Thyroid gland (tissue), 4 donors: ENCODE results near the gene GRSF1. TPM values are rescaled to one million over a fixed set of nuclear protein-coding genes. Genes with fewer than 3 reads are reported as not detected.

Experiments
- DNase-seq, 2 donors: peaks; one replicate each; pipeline ENCODE4 v3.0.0-alpha.2; 2019
- H3K27ac ChIP-seq, 3 donors: fragments of 200-600 bp; sonication (generic); 1 replicate in 2 of 3; 2 replicates in 1 of 3; pipeline ENCODE4 v1.5.1; 2016 to 2019; ENCODE audit warnings: mild to moderate bottlenecking in 1 of 3, moderate library complexity in 1 of 3
- H3K27me3 ChIP-seq: fragments of 200-600 bp; sonication (generic); one replicate; pipeline ENCODE4 v1.5.1; 2019
- H3K36me3 ChIP-seq, 2 donors: fragments of 200-600 bp; sonication (generic); one replicate each; pipeline ENCODE4 v1.5.1; 2016 to 2019
- H3K4me1 ChIP-seq, 2 donors: fragments of 200-600 bp; sonication (generic); one replicate each; pipeline ENCODE4 v1.5.1; 2017 to 2019
- H3K4me3 ChIP-seq, 3 donors: fragments of 200-600 bp; sonication (generic); replicated peaks in 1 of 3; 1 replicate in 2 of 3; 2 replicates in 1 of 3; pipeline ENCODE4 v1.5.1; 2016; ENCODE audit warnings: mild to moderate bottlenecking in 1 of 3
- H3K9me3 ChIP-seq: fragments of 200-600 bp; sonication (generic); one replicate; pipeline ENCODE4 v1.5.1; 2017
- POLR2A ChIP-seq, 2 donors: fragments of 450-650 bp; IDR thresholded peaks; one replicate each; pipeline ENCODE4 v1.6.1; 2017; ENCODE audit warnings: antibody characterized with exemption in 2 of 2, mild to moderate bottlenecking in 2 of 2, moderate library complexity in 1 of 2
- WGBS, 2 donors: methylation state at CpG; one replicate each; pipeline ENCODE4 v1.1.5; 2017; 5-methylcytosine and 5-hydroxymethylcytosine counted together
- intact Hi-C: fragments of 100-400 bp; cut with DNase I; formaldehyde crosslinking; loops from one replicate; pipeline ENCODE4 v1.15.1; 2023
- total RNA-seq, 4 donors: library from RNA; depleted of rRNA; stranded (reverse); fragments of >200 nt; gene quantifications; one replicate each; pipeline ENCODE4 v1.2.3, GENCODE V29; 2016
- TF ChIP-seq, protein P1 (sequence below), 6 experiments: fragments of 200-600 bp in 3 of 6; fragments of 450-650 bp in 3 of 6; sonication (generic) in 3 of 6; IDR thresholded peaks; one replicate each; pipeline ENCODE4 v1.5.1; 2016 to 2019; ENCODE audit warnings: antibody characterized with exemption in 6 of 6, mild to moderate bottlenecking in 2 of 6, inconsistent platforms in 1 of 6, moderate library complexity in 1 of 6

The GRSF1 gene
- 10 to 100 TPM; 59.7 to 69.6 (median 67.0) TPM for total RNA-seq

GRCh38 chr4:70839589-70840093, at the start of gene GRSF1:
Gene GRSF1, minus strand, starts transcription at chr4:70839890. Its CDS starts 63 bp downstream, at chr4:70839827.
- Histone ChIP-seq H3K27ac (peak within 1 kb of the TSS; percentile 78 to 91 (median 89)), H3K4me1 (peaks cover 3 to 12% of the 10 kb centered on the region in 2 donors), H3K27me3 (no peaks in the 10 kb centered on the region), H3K36me3 (peaks cover 0 to 5% of the 10 kb centered on the region in 2 donors), H3K4me3 (peak within 1 kb of the TSS; percentile 87 to 99 (median 98)), H3K9me3 (no peaks in the 10 kb centered on the region)
- WGBS, 2 donors = 0% methylated on average over 6 of the region's 51 CpGs; no CpG with 5 or more reads in 1 of the 2 donors
- peak; percentile 91 to 93 for DNase-seq
- intact Hi-C loops = loop anchor here (10.0 kb wide), 2 partner anchors 135 to 155 kb away; partner anchors contain the start of gene DCK
- TF ChIP-seq, protein P1, sequence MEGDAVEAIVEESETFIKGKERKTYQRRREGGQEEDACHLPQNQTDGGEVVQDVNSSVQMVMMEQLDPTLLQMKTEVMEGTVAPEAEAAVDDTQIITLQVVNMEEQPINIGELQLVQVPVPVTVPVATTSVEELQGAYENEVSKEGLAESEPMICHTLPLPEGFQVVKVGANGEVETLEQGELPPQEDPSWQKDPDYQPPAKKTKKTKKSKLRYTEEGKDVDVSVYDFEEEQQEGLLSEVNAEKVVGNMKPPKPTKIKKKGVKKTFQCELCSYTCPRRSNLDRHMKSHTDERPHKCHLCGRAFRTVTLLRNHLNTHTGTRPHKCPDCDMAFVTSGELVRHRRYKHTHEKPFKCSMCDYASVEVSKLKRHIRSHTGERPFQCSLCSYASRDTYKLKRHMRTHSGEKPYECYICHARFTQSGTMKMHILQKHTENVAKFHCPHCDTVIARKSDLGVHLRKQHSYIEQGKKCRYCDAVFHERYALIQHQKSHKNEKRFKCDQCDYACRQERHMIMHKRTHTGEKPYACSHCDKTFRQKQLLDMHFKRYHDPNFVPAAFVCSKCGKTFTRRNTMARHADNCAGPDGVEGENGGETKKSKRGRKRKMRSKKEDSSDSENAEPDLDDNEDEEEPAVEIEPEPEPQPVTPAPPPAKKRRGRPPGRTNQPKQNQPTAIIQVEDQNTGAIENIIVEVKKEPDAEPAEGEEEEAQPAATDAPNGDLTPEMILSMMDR (IDR thresholded peaks at IDR 0.05) = peak in 2 of 6 experiments; percentile 15 to 24
- TF ChIP-seq POLR2A (IDR thresholded peaks at IDR 0.05) = peak in 1 of 2 donors; percentile 75

GRCh38 chr4:70885174-70885573, 45.5 kb upstream of the GRSF1 start:
- H3K27me3 ChIP-seq = no peaks in the 10 kb centered on the region
- H3K36me3 ChIP-seq = no peaks in the 10 kb centered on the region
- H3K4me1 ChIP-seq = no peaks in the 10 kb centered on the region
- intact Hi-C loops = no loop called here
- H3K27ac ChIP-seq = no peak overlapping the region
- no peak for DNase-seq
- WGBS, 2 donors = 55 to 56% methylated on average over 6 of the region's 6 CpGs
- H3K9me3 ChIP-seq = no peaks in the 10 kb centered on the region
- TF ChIP-seq POLR2A (IDR thresholded peaks at IDR 0.05) = no peak
- H3K4me3 ChIP-seq = no peak overlapping the region

DNA sequence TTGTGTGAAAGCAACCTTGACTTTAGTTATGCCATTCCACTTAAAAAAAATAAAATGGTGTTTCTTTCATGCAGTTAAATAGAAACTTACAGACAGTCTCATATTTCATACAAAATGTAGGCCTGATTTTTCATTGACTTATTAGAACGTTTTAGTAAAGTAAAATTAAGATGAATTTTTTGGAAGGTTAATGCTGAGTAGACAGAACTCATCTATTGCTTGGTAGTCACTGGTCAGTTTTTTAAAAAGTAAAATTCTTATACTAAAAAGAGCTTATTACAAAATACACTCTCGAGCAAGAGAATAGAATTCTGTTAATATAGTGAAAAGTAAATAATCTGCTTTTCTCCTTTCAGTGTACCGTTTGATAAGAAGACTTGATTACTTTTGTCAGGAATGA, 41.0 kb upstream of the GRSF1 start:
- no peak for DNase-seq
- Histone ChIP-seq H3K4me3 (no peak overlapping the region), H3K9me3 (no peaks in the 10 kb centered on the region), H3K27me3 (no peaks in the 10 kb centered on the region), H3K36me3 (no peaks in the 10 kb centered on the region), H3K4me1 (no peaks in the 10 kb centered on the region), H3K27ac (no peak overlapping the region)
- 81 to 88% methylated on average over 3 of the region's 3 CpGs for WGBS, 2 donors
- intact Hi-C loops = no loop called here
- TF ChIP-seq POLR2A (IDR thresholded peaks at IDR 0.05) = no peak
- TF ChIP-seq, protein P1 (IDR thresholded peaks at IDR 0.05) = no peak

- WGBS, 2 donors = 87 to 93% methylated on average over 3 of the region's 3 CpGs
These were observed 37.9 kb upstream of the GRSF1 start for GRCh38 chr4:70877556-70877955.

DNA sequence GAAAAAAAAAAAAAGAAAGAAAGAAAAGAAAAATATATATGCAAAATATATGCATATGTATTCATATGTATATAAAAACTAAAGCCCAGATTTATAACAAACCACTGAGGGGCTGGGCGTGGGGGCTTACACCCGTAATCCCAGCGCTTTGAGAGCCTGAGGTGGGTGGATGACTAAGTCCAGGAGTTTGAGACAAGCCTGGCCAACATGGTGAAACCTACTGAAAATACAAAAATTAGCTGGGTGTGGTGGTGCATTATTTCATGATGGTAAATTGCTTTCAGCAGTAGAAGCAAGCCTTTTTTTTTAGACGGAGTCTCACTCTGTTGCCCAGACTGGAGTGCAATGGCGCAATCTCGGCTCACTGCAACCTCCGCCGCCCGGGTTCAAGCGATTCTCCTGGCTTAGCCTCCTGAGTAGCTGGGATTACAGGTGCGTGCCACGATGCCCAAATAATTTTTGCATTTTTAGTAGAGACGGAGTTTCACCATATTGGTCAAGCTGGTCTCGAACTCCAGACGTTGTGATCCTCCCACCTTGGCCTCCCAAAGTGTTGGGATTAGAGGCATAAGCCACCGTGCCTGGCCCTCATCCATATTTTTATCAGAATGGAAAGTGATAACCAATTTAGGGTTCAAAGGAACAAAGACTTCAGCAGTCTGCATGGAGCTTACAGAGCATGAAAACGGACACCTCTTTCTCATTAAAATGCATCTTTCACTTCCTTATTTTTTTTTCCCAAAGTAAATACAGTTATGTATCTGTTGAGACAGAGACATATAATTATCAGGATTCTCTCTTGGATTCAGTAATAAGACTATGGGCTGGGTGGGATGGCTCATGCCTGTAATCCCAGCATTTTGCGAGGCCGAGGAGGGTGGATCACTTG, 34.8 kb upstream of the GRSF1 start:
- no peak overlapping the region for H3K27ac ChIP-seq
- intact Hi-C loops = no loop called here
- no peak for TF ChIP-seq POLR2A (IDR thresholded peaks at IDR 0.05)
- TF ChIP-seq, protein P1 (IDR thresholded peaks at IDR 0.05) = no peak
- no peaks in the 10 kb centered on the region for H3K36me3 ChIP-seq
- no peaks in the 10 kb centered on the region for H3K9me3 ChIP-seq
- H3K27me3 ChIP-seq = no peaks in the 10 kb centered on the region
- no peak overlapping the region for H3K4me3 ChIP-seq
- no peaks in the 10 kb centered on the region for H3K4me1 ChIP-seq
- WGBS, 2 donors = 95% methylated on average over 19 of the region's 19 CpGs
- no peak for DNase-seq

More at GRCh38 chr4:70877556-70877955, 37.9 kb upstream of the GRSF1 start:
- H3K9me3 ChIP-seq = no peaks in the 10 kb centered on the region
- no peaks in the 10 kb centered on the region for H3K36me3 ChIP-seq
- no peak overlapping the region for H3K27ac ChIP-seq
- no peak for TF ChIP-seq POLR2A (IDR thresholded peaks at IDR 0.05)
- TF ChIP-seq, protein P1 (IDR thresholded peaks at IDR 0.05) = no peak
- H3K27me3 ChIP-seq = no peaks in the 10 kb centered on the region
- H3K4me1 ChIP-seq = no peaks in the 10 kb centered on the region
- intact Hi-C loops = no loop called here
- no peak overlapping the region for H3K4me3 ChIP-seq
- DNase-seq = no peak
